GM21825 (cell line): Measurements from ENCODE around the gene ADAM19.
A peak's percentile ranks its signal among the peaks of the same experiment; 100 is the strongest.

Experiments used
- ATAC-seq: cut with Tn5 transposase; IDR thresholded peaks from one replicate; pipeline ENCODE4 v1.9.1; 2021; ENCODE audit warnings: mild to moderate bottlenecking, moderate library complexity; ENCODE audit not compliant: unreplicated experiment

ADAM19 gene

GRCh38 chr5:157545610-157546310 lies 29.8 kb downstream of the ADAM19 start:
- no peak for ATAC-seq

- no peak for ATAC-seq
Observed at GRCh38 chr5:157544623-157544989, 31.0 kb downstream of the ADAM19 start.

GRCh38 chr5:157543825-157544622 lies 31.6 kb downstream of the ADAM19 start:
- ATAC-seq: no peak

GRCh38 chr5:157542282-157543000 lies 33.1 kb downstream of the ADAM19 start:
- no peak for ATAC-seq

GRCh38 chr5:157541447-157542118 lies 34.0 kb downstream of the ADAM19 start:
- ATAC-seq: peak; percentile 4

- ATAC-seq: peak; percentile 96
Observed at GRCh38 chr5:157540707-157541446, 34.7 kb downstream of the ADAM19 start.

GRCh38 chr5:157540124-157540523 lies 35.5 kb downstream of the ADAM19 start:
- peak; percentile 2 for ATAC-seq

GRCh38 chr5:157539503-157540022 lies 36.0 kb downstream of the ADAM19 start:
- no peak for ATAC-seq

- no peak for ATAC-seq
Observed at GRCh38 chr5:157538311-157538710, 37.3 kb downstream of the ADAM19 start.

GRCh38 chr5:157535042-157535865 lies 40.3 kb downstream of the ADAM19 start:
- ATAC-seq: no peak

GRCh38 chr5:157533011-157533481 lies 42.5 kb downstream of the ADAM19 start:
- ATAC-seq: no peak

- ATAC-seq: no peak
Observed at GRCh38 chr5:157532022-157532421, 43.6 kb downstream of the ADAM19 start.

GRCh38 chr5:157530226-157530972 lies 45.2 kb downstream of the ADAM19 start:
- ATAC-seq: no peak

GRCh38 chr5:157529002-157529401 lies 46.6 kb downstream of the ADAM19 start:
- no peak for ATAC-seq

- no peak for ATAC-seq
Observed at GRCh38 chr5:157528036-157528632, 47.4 kb downstream of the ADAM19 start.

GRCh38 chr5:157524887-157525286 lies 50.7 kb downstream of the ADAM19 start:
- no peak for ATAC-seq

- no peak for ATAC-seq
Observed at GRCh38 chr5:157523976-157524375, 51.6 kb downstream of the ADAM19 start.

- ATAC-seq: no peak
Observed at GRCh38 chr5:157521704-157522029, 53.9 kb downstream of the ADAM19 start.
